ENCODE measurements around the gene C16orf86.

GRCh38 chr16:67674851-67675578 is 8.4 kb downstream of the C16orf86 start:
- TF ChIP-seq CTCF (IDR thresholded peaks at IDR 0.05; ENCODE audit: low read length) (no peak), EZH2 (optimal IDR thresholded peaks at IDR 0.05; ENCODE audit: low read depth, low read length) (no peak)

Data from MM.1S (cell line).